ENCODE results near the gene CEP44. TPM values are rescaled to one million over a fixed set of nuclear protein-coding genes. Genes with fewer than 3 reads are reported as not detected.
"Not testable (repeated sequence)": the region's sequence is repeated elsewhere in the genome, so short reads cannot be mapped to it uniquely, and the experiment has no call there.

The CEP44 gene
- total RNA-seq, 1 experiment from 2014 or later: 11.5 TPM

DNA sequence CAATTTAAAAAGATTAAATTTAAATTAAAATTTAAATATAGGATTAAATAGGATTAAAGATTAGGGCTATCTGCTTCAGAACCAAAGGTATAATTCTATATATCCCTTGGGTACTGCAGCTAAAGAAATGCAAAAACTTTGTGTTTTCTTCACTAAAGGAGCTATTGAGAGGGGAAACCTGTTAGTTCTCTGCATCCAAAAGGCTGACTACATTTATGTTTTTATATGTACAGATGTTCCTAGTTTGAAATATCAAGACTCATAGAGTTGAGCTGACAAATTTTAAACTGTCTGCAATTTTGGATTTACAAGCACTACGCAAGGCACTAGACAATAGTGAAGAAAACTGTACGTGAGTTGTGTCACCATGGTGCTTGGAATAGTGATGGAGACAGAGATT lies 95.2 kb downstream of the CEP44 start:
- no peak overlapping the region for H3K4me2 ChIP-seq (ENCODE audit: low read length)
- H3K9me2 ChIP-seq (ENCODE audit: insufficient read depth): no peaks in the 10 kb centered on the region
- DNase-seq (ENCODE audit: low read depth, low spot score) (no peak), ATAC-seq (no peak)
- no peaks in the 10 kb centered on the region for H3K79me2 ChIP-seq (ENCODE audit: insufficient read depth, low read length)
- H3K9ac ChIP-seq (ENCODE audit: low read length): no peak overlapping the region
- ChIA-PET RAD21 (ENCODE audit: low non-redundant PET in 1 of 2, low total read pairs in 2 of 2, uncharacterized antibody in 2 of 2, unreplicated experiment in 2 of 2) (no interaction called here), POLR2A (no interaction called here), CTCF (no interaction called here)
- no peak overlapping the region for H2AFZ ChIP-seq (ENCODE audit: low read depth, low read length, poor library complexity, severe bottlenecking)
- no peaks in the 10 kb centered on the region for H3K36me3 ChIP-seq (ENCODE audit: control insufficient read depth in 1 of 2, insufficient read depth in 2 of 2, low read length in 2 of 2)
- no peak overlapping the region for H3K4me3 ChIP-seq (replicated peaks in 1 of 2; ENCODE audit: low read depth in 1 of 2, low read length in 2 of 2)
- no peaks in the 10 kb centered on the region for H3K4me1 ChIP-seq (ENCODE audit: control insufficient read depth in 1 of 2, insufficient read depth in 2 of 2, low read length in 2 of 2)
- BruUV-seq (replicated peaks): no TSS peak
- intact Hi-C loops (cut with micrococcal nuclease): no loop called here
- no peaks in the 10 kb centered on the region for H3K9me3 ChIP-seq (ENCODE audit: control insufficient read depth in 1 of 2, insufficient read depth in 1 of 2, low read depth in 1 of 2, low read length in 2 of 2)
- no peaks in the 10 kb centered on the region for H4K20me1 ChIP-seq (ENCODE audit: insufficient read depth)
- TF ChIP-seq CBX3 (IDR thresholded peaks at IDR 0.05; ENCODE audit: low read depth): no peak
- no peak for TF ChIP-seq MAX (IDR thresholded peaks at IDR 0.05)
- TF ChIP-seq TCF7L2 (IDR thresholded peaks at IDR 0.05; ENCODE audit: borderline replicate concordance, extremely low read depth, insufficient read depth, insufficient read length): no peak
- no peak for TF ChIP-seq EGR1 (IDR thresholded peaks at IDR 0.05; ENCODE audit: low read depth)
- TF ChIP-seq SRF (IDR thresholded peaks at IDR 0.05; ENCODE audit: low read depth): no peak
- TF ChIP-seq POLR2A (IDR thresholded peaks at IDR 0.05; ENCODE audit: borderline replicate concordance, extremely low read depth, insufficient read depth, insufficient read length): no peak
- TF ChIP-seq CEBPB (IDR thresholded peaks at IDR 0.05; ENCODE audit: low read depth): no peak
- TF ChIP-seq EZH2phosphoT487 (IDR thresholded peaks at IDR 0.05; ENCODE audit: borderline replicate concordance): no peak
- no peak for TF ChIP-seq ELF1 (IDR thresholded peaks at IDR 0.05; ENCODE audit: borderline replicate concordance, low read depth)
- TF ChIP-seq ZFX (IDR thresholded peaks at IDR 0.05): no peak
- no peak for TF ChIP-seq SP1 (IDR thresholded peaks at IDR 0.05; ENCODE audit: low read depth)
- TF ChIP-seq POLR2AphosphoS5 (IDR thresholded peaks at IDR 0.05; ENCODE audit: low read depth, low read length): no peak
- TF ChIP-seq CTCF (IDR thresholded peaks at IDR 0.05 in 2 of 3, conservative IDR thresholded peaks at IDR 0.05 in 1 of 3; ENCODE audit: borderline replicate concordance in 1 of 3, insufficient read depth in 1 of 3, low read depth in 2 of 3, low read length in 2 of 3): no peak
- no peak for TF ChIP-seq RAD21 (IDR thresholded peaks at IDR 0.05; ENCODE audit: low read depth)
- TF ChIP-seq FOSL1 (IDR thresholded peaks at IDR 0.05; ENCODE audit: low read depth): no peak
- no peak for TF ChIP-seq YY1 (IDR thresholded peaks at IDR 0.05; ENCODE audit: extremely low read depth, insufficient replicate concordance, low read depth, low read length)
- TF ChIP-seq ATF3 (IDR thresholded peaks at IDR 0.05): no peak
- TF ChIP-seq, protein P1, sequence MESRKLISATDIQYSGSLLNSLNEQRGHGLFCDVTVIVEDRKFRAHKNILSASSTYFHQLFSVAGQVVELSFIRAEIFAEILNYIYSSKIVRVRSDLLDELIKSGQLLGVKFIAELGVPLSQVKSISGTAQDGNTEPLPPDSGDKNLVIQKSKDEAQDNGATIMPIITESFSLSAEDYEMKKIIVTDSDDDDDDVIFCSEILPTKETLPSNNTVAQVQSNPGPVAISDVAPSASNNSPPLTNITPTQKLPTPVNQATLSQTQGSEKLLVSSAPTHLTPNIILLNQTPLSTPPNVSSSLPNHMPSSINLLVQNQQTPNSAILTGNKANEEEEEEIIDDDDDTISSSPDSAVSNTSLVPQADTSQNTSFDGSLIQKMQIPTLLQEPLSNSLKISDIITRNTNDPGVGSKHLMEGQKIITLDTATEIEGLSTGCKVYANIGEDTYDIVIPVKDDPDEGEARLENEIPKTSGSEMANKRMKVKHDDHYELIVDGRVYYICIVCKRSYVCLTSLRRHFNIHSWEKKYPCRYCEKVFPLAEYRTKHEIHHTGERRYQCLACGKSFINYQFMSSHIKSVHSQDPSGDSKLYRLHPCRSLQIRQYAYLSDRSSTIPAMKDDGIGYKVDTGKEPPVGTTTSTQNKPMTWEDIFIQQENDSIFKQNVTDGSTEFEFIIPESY (IDR thresholded peaks at IDR 0.05; ENCODE audit: extremely low read depth, insufficient replicate concordance, low read length): no peak
- no peak overlapping the region for H3K27ac ChIP-seq (ENCODE audit: low read depth, low read length)
- no peaks in the 10 kb centered on the region for H3K27me3 ChIP-seq (ENCODE audit: insufficient read depth, low read length)

GRCh38 chr4:174380206-174380605 lies 96.5 kb downstream of the CEP44 start:
- H3K9me3 ChIP-seq (ENCODE audit: control insufficient read depth in 1 of 2, insufficient read depth in 1 of 2, low read depth in 1 of 2, low read length in 2 of 2); BruUV-seq (replicated peaks); RAD21 ChIA-PET (ENCODE audit: low non-redundant PET in 1 of 2, low total read pairs in 2 of 2, uncharacterized antibody in 2 of 2, unreplicated experiment in 2 of 2); H3K4me2 ChIP-seq (ENCODE audit: low read length); intact Hi-C loops (cut with micrococcal nuclease); H4K20me1 ChIP-seq (ENCODE audit: insufficient read depth); POLR2A ChIA-PET; H3K36me3 ChIP-seq (ENCODE audit: control insufficient read depth in 1 of 2, insufficient read depth in 2 of 2, low read length in 2 of 2); H3K9ac ChIP-seq (ENCODE audit: low read length); H3K9me2 ChIP-seq (ENCODE audit: insufficient read depth); H2AFZ ChIP-seq (ENCODE audit: low read depth, low read length, poor library complexity, severe bottlenecking); H3K4me1 ChIP-seq (ENCODE audit: control insufficient read depth in 1 of 2, insufficient read depth in 2 of 2, low read length in 2 of 2); H3K4me3 ChIP-seq (replicated peaks in 1 of 2; ENCODE audit: low read depth in 1 of 2, low read length in 2 of 2); ATAC-seq; H3K27ac ChIP-seq (ENCODE audit: low read depth, low read length); H3K79me2 ChIP-seq (ENCODE audit: insufficient read depth, low read length); H3K27me3 ChIP-seq (ENCODE audit: insufficient read depth, low read length); DNase-seq (ENCODE audit: low read depth, low spot score); CTCF ChIA-PET: not testable (repeated sequence)
